IPS-NIHi7 (cell line): ENCODE data around the gene SLC17A9.
"Not testable (repeated sequence)": the region's sequence is repeated elsewhere in the genome, so short reads cannot be mapped to it uniquely, and the experiment has no call there.

Source experiments
- DNase-seq: peaks from one replicate; pipeline ENCODE4 v3.0.0; 2012; ENCODE audit warnings: mixed read lengths; ENCODE audit errors: extremely low spot score

Gene SLC17A9

GRCh38 chr20:62956387-62957135 is 4.1 kb downstream of the SLC17A9 start:
- DNase-seq = no peak

- no peak for DNase-seq
These were observed 4.9 kb downstream of the SLC17A9 start for GRCh38 chr20:62957136-62958117.

GRCh38 chr20:62958388-62959100 is 6.0 kb downstream of the SLC17A9 start:
- no peak for DNase-seq

DNA sequence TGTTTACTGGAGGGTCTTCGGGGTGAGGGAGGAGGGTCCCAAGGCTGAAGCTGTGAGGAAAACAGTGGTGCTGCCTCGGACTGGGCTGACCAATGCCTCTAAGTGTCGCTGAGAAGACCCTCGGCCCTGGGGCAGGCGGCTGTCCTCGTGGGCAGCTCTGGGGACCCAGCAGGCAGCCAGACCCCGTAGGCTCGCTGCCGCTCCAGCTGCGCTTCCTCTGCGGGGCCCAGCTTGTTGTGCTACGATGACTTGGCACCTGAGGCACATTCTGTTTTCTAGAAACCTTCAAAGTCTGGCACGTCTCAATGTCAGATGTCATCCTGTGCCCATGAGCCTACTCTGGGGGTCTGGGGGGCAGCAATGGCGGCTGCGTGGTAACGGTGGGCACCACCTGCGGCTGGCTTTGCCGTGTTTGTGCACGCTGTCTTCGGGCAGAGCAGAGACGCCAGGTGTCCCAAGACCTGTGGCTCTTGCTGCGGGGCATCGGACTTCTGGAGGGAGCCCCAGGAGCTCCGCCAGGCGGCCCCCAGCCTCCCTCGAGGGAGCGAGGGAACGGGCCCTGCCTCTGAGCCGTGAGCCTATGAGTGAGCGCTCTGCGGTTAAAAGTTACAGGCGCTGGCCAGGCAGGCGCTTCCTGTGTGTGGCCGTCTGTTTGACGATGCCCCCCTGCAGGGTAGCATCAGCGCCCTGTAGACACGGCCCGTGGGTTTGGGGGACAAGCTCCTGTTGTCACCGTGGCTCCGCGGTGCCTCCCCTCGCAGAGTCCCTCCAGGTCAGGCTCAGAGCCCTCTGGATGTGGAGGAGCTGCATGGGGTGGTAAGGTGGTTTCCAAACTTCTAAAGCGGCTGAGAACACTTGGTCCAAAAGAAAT is 6.8 kb downstream of the SLC17A9 start:
- no peak for DNase-seq

GRCh38 chr20:62959998-62960436 is 7.5 kb downstream of the SLC17A9 start:
- no peak for DNase-seq

GRCh38 chr20:62960446-62961309 is 8.2 kb downstream of the SLC17A9 start:
- not testable (repeated sequence) for DNase-seq

GRCh38 chr20:62961310-62961783 is 8.8 kb downstream of the SLC17A9 start:
- peak; percentile 56 for DNase-seq

GRCh38 chr20:62961799-62962198 is 9.3 kb downstream of the SLC17A9 start:
- DNase-seq = no peak

GRCh38 chr20:62962221-62962879 is 9.8 kb downstream of the SLC17A9 start:
- DNase-seq = no peak

- DNase-seq = no peak
These were observed 10.5 kb downstream of the SLC17A9 start for GRCh38 chr20:62962891-62963613.

DNA sequence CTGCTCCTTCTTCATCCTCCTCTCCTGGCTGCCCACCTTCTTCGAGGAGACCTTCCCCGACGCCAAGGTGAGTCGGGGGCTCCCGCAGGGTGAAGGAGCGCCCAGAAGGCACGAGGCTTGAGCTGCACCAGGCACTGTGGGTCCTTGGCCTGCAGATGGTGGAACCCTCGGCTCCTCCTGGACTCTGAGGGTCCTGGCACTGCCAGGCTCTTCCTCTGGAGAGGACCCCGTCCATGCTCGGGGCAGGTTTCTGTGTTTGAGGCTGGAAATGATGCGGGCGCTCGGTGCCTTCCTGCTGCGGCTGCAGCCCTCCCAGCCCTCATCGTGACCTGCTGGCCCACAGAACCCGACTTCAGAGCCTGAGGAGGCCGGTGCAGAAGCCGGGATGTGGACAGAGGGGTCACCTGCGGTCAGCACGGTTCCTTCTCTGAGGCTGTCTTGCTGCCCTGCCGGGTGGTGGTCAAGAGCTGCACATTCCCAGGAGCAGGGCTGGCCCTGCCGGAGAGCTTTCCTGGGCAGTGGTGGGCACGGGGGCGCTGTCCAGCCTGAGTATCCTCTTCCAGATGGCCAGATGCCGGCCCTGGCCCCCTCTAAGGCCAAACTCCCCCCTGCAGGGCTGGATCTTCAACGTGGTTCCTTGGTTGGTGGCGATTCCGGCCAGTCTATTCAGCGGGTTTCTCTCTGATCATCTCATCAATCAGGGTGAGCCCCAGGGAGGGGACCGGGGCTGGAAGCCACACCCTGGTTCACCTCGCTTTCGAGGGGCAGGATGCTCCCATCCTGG is 11.3 kb downstream of the SLC17A9 start:
- DNase-seq = no peak

- DNase-seq = no peak
These were observed 12.2 kb downstream of the SLC17A9 start for GRCh38 chr20:62964700-62965099.

GRCh38 chr20:62965363-62965771 is 12.9 kb downstream of the SLC17A9 start:
- DNase-seq = peak; percentile 19

DNA sequence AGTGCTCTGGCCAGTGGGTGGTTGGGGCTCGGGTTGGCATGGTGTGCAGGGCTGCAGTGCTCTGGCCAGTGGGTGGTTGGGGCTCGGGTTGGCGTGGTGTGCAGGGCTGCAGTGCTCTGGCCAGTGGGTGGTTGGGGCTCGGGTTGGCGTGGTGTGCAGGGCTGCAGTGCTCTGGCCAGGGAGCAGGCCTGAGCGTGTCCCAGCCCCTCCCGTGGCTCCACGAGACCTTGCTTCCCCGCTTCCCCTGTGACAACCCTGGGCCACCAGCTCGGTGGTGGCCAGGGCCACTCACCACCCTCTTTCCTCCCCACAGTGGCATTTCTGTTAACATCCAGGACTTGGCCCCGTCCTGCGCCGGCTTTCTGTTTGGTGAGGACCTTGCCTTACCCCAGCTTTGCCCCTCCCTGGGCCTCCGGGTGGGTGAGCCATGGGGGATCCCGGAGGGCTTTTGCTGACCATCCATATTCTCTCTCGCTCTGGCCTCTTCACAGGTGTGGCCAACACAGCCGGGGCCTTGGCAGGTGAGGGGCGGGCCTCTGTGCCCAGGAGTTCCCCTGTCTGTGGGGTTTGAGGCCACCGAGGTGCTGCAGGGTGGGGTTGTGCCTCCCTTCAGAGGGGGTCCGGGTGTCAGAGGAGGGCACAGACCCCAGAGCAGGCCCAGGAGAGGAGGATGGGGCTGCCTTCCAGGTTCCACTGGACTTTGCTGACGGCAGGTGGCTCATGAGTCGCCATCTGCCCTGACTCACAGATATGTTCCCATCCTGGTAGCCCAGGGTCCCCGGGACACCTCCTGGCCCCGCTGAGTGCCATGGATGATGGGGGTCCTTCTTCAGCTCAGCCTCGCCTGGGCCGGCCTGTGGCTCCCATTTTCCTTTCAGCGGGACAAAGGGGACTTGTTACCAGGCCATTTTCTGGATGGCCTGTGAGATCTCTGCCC is 14.0 kb downstream of the SLC17A9 start:
- DNase-seq = no peak

DNA sequence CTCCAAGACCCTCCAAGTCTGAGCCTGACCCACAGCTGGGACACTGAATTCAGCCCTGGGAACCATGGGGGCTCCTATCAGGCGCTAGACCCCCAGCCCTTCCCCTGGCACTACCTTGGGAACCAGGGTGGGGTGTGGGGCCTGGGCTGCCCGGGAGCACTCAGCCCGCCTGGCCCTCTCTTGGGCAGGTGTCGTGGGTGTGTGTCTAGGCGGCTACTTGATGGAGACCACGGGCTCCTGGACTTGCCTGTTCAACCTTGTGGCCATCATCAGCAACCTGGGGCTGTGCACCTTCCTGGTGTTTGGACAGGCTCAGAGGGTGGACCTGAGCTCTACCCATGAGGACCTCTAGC is 14.6 kb downstream of the SLC17A9 start:
- DNase-seq = no peak

- DNase-seq = no peak
These were observed 15.3 kb downstream of the SLC17A9 start for GRCh38 chr20:62967628-62968351.
